HG03354 (cell line): Measurements from ENCODE around the gene MICOS13.

Experiments
- ATAC-seq: cut with Tn5 transposase; IDR thresholded peaks from one replicate; pipeline ENCODE4 v1.9.1; 2021; ENCODE audit warnings: mild to moderate bottlenecking; ENCODE audit not compliant: unreplicated experiment, poor library complexity, severe bottlenecking

MICOS13 gene

GRCh38 chr19:5680437-5681368 lies at the start of gene MICOS13, which contains the start of gene HSD11B1L:
Gene MICOS13, minus strand, starts transcription at chr19:5680516. Its CDS starts 30 bp downstream, at chr19:5680486.
Gene HSD11B1L, plus strand, starts transcription at chr19:5681027. Its CDS starts 3,806 bp downstream, at chr19:5684833.
- peak; percentile 89 for ATAC-seq

- ATAC-seq = no peak
Measured at GRCh38 chr19:5727453-5728050, 47.2 kb upstream of the MICOS13 start.

GRCh38 chr19:5719961-5720790 lies 39.9 kb upstream of the MICOS13 start, which contains the start of the genes CATSPERD and LONP1:
Gene CATSPERD, plus strand, starts transcription at chr19:5720637. Its CDS starts 101 bp downstream, at chr19:5720738.
Gene LONP1, minus strand, starts transcription at chr19:5720146. Its CDS starts 14 bp downstream, at chr19:5720132.
- peak; percentile 87 for ATAC-seq

- no peak for ATAC-seq
Measured at GRCh38 chr19:5719274-5719960, 39.1 kb upstream of the MICOS13 start.

GRCh38 chr19:5718579-5719273 lies 38.4 kb upstream of the MICOS13 start:
- ATAC-seq = no peak

GRCh38 chr19:5718037-5718578 lies 37.8 kb upstream of the MICOS13 start:
- ATAC-seq = no peak

- ATAC-seq = no peak
Measured at GRCh38 chr19:5717215-5717935, 37.1 kb upstream of the MICOS13 start.

GRCh38 chr19:5714816-5715215 lies 34.5 kb upstream of the MICOS13 start:
- no peak for ATAC-seq

- no peak for ATAC-seq
Measured at GRCh38 chr19:5713228-5713627, 32.9 kb upstream of the MICOS13 start.

GRCh38 chr19:5711713-5712161 lies 31.4 kb upstream of the MICOS13 start:
- ATAC-seq = no peak

GRCh38 chr19:5711025-5711424 lies 30.7 kb upstream of the MICOS13 start:
- ATAC-seq = no peak

GRCh38 chr19:5707576-5708575 lies 27.6 kb upstream of the MICOS13 start:
- no peak for ATAC-seq

GRCh38 chr19:5706876-5707573 lies 26.7 kb upstream of the MICOS13 start:
- no peak for ATAC-seq

- no peak for ATAC-seq
Measured at GRCh38 chr19:5705552-5705951, 25.2 kb upstream of the MICOS13 start.

- ATAC-seq = no peak
Measured at GRCh38 chr19:5703819-5704818, 23.8 kb upstream of the MICOS13 start.
